ENCODE results near the gene MED13L.

The MED13L gene

GRCh38 chr12:115956236-115956635 lies 321.3 kb downstream of the MED13L start:
- no peak for DNase-seq

GRCh38 chr12:115953450-115953849 lies 324.0 kb downstream of the MED13L start:
- DNase-seq, result no peak

- no peak for DNase-seq
Observed at GRCh38 chr12:115953031-115953430, 324.5 kb downstream of the MED13L start.

GRCh38 chr12:115950959-115951358 lies 326.5 kb downstream of the MED13L start:
- DNase-seq, result no peak

- no peak for DNase-seq
Observed at GRCh38 chr12:115949675-115950074, 327.8 kb downstream of the MED13L start.

GRCh38 chr12:115947696-115948062 lies 329.8 kb downstream of the MED13L start:
- no peak for DNase-seq

- no peak for DNase-seq
Observed at GRCh38 chr12:115946867-115947695, 330.4 kb downstream of the MED13L start.

- DNase-seq, result no peak
Observed at GRCh38 chr12:115946092-115946491, 331.4 kb downstream of the MED13L start.

- no peak for DNase-seq
Observed at GRCh38 chr12:115945491-115945885, 332.0 kb downstream of the MED13L start.

- DNase-seq, result no peak
Observed at GRCh38 chr12:115944837-115945490, 332.5 kb downstream of the MED13L start.

- DNase-seq, result no peak
Observed at GRCh38 chr12:115944392-115944742, 333.1 kb downstream of the MED13L start.

- DNase-seq, result no peak
Observed at GRCh38 chr12:115943630-115944391, 333.7 kb downstream of the MED13L start.

GRCh38 chr12:115943310-115943629 lies 334.2 kb downstream of the MED13L start:
- DNase-seq, result no peak

GRCh38 chr12:115942346-115942745 lies 335.1 kb downstream of the MED13L start:
- DNase-seq, result no peak

GRCh38 chr12:115941362-115941761 lies 336.1 kb downstream of the MED13L start:
- DNase-seq, result no peak

GRCh38 chr12:115938794-115939377 lies 338.6 kb downstream of the MED13L start:
- no peak for DNase-seq

- DNase-seq, result no peak
Observed at GRCh38 chr12:115936997-115937916, 340.2 kb downstream of the MED13L start.

GRCh38 chr12:115934877-115935276 lies 342.6 kb downstream of the MED13L start:
- no peak for DNase-seq

- DNase-seq, result no peak
Observed at GRCh38 chr12:115934046-115934445, 343.4 kb downstream of the MED13L start.

- no peak for DNase-seq
Observed at GRCh38 chr12:115932066-115932465, 345.4 kb downstream of the MED13L start.

- no peak for DNase-seq
Observed at GRCh38 chr12:115930336-115930735, 347.2 kb downstream of the MED13L start.

GRCh38 chr12:115926037-115926670 lies 351.3 kb downstream of the MED13L start:
- no peak for DNase-seq

All from SIG-M5 (cell line).